Activated naive CD4-positive, alpha-beta T cell treated with anti-CD3 and anti-CD28 coated beads, Interleukin-2, amount 10 ng/mL, durations not matched to agents 7 days and 5 days (primary cell): ENCODE data around the gene SLC4A2.

Source experiments
- CTCF ChIA-PET: fragments of 350-600 bp; sonication (Branson Sonifier 250); formaldehyde crosslinking; loops from one replicate; lab custom pipeline; 2021; ENCODE audit warnings: antibody characterized with exemption; lab: Charles Lee
- DNase-seq: peaks from one replicate; pipeline ENCODE4 v3.0.0-alpha.2; 2020
- H3K27ac Mint-ChIP-seq: one replicate; pipeline ENCODE4 v1.8.0; 2021; ENCODE audit warnings: mild to moderate bottlenecking, moderate library complexity, mixed read lengths
- H3K27me3 Mint-ChIP-seq: one replicate; pipeline ENCODE4 v1.8.0; 2021; ENCODE audit warnings: mild to moderate bottlenecking, mixed read lengths
- H3K36me3 Mint-ChIP-seq: one replicate; pipeline ENCODE4 v1.8.0; 2021; ENCODE audit warnings: mixed read lengths
- H3K4me1 Mint-ChIP-seq: one replicate; pipeline ENCODE4 v1.8.0; 2021; ENCODE audit warnings: mixed read lengths
- H3K4me3 Mint-ChIP-seq: one replicate; pipeline ENCODE4 v1.8.0; 2021; ENCODE audit warnings: mild to moderate bottlenecking, moderate library complexity, mixed read lengths
- H3K9me3 Mint-ChIP-seq: one replicate; pipeline ENCODE4 v1.8.0; 2021; ENCODE audit warnings: mixed read lengths

The SLC4A2 gene

DNA sequence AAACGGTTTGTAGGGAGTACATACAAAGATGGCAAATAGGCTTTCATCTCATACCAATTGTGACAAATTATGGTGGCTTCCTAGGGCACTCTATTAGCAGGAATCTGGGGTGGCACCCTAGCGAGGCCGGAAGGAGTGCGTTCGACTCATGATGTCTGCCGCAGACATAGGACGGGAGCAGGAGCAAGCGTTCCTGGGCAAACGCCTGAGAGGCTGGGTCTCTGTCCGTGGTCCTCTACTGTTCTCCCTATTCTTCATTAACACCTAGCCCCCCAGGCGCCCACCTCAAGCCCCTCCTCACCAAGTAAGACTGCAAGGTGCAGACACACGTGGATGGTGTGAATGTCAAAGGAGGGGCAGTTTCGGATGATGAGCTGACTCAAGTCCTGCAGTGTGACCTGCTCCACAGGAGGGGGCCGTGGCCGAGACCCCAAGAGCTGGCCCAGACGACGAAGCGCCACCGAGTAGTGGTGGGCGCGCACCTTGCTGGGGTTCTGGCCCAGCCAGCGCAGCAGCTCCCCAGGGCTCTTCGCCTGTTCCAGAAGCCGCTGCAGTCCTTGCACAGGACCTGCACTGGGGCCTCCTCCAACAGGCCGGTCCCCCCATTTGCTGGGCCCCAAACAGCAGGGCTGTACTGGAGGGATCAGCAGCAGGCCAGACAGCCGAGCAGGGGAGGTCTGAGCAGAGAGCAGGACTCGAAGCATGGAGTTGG is 20.0 kb downstream of the SLC4A2 start:
- Mint-ChIP-seq H3K4me1 (peaks cover 42% of the 10 kb centered on the region), H3K9me3 (no peaks in the 10 kb centered on the region), H3K27me3 (peaks cover 5% of the 10 kb centered on the region), H3K36me3 (peaks cover 27% of the 10 kb centered on the region), H3K27ac (peak overlapping the region; percentile 87), H3K4me3 (peak overlapping the region; percentile 91)
- CTCF ChIA-PET: no interaction called here
- DNase-seq: no peak

- peak; percentile 50 for DNase-seq
- peaks cover 46% of the 10 kb centered on the region for H3K4me1 Mint-ChIP-seq
Measured at GRCh38 chr7:151080067-151080521, 20.7 kb downstream of the SLC4A2 start.

DNA sequence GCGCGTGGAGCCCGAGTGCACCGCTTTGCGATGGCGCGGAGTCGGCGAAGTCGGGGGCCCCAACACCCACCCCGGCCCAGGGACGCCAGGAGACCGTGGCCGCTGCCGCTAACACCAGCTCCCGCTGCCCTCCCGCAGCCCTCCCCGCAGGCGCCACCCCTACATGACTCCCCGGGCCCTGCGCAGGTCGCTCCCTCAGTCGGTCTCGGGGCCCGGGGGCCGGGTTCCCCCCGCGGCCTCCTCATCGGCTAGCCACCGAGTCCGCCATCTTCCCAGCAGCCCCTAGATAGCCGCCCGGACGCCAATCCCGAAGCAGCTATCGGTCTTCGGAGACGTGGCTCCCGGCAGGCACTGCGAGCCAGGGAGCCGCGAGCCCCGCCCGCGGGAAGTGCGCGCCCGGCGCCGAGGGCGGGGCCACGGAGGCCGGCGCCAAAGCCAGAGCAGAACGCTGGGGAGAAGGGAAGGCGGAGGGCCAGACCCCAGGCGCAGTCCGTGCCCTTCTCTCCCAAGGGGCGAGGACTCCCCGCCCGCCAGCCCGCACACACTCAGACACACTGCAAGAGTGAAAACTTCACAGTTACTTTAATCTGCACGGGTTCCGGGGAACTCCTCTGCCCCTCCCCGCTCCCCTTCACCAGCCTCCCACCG is 21.3 kb downstream of the SLC4A2 start, which contains the start of gene FASTK:
TSS of gene FASTK (minus strand) at position 288 of the 648 bp plus-strand sequence. CDS start at position 245, 43 bp downstream.
- Mint-ChIP-seq H3K27ac (peak within 1 kb of the TSS; percentile 87), H3K4me1 (peaks cover 52% of the 10 kb centered on the region), H3K36me3 (peaks cover 18% of the 10 kb centered on the region), H3K4me3 (peak within 1 kb of the TSS; percentile 91), H3K27me3 (peaks cover 18% of the 10 kb centered on the region), H3K9me3 (no peaks in the 10 kb centered on the region)
- CTCF ChIA-PET: no interaction called here
- DNase-seq: peak; percentile 93

More at GRCh38 chr7:151080067-151080521, 20.7 kb downstream of the SLC4A2 start:
- Mint-ChIP-seq H3K36me3 (peaks cover 24% of the 10 kb centered on the region), H3K4me3 (peak overlapping the region; percentile 91), H3K27me3 (peaks cover 13% of the 10 kb centered on the region), H3K9me3 (no peaks in the 10 kb centered on the region), H3K27ac (peak overlapping the region; percentile 87)
- CTCF ChIA-PET: no interaction called here

- CTCF ChIA-PET: no interaction called here
- H3K9me3 Mint-ChIP-seq: no peaks in the 10 kb centered on the region
- peaks cover 56% of the 10 kb centered on the region for H3K4me1 Mint-ChIP-seq
- peaks cover 14% of the 10 kb centered on the region for H3K36me3 Mint-ChIP-seq
- no peak for DNase-seq
- peaks cover 23% of the 10 kb centered on the region for H3K27me3 Mint-ChIP-seq
- H3K4me3 Mint-ChIP-seq: peak overlapping the region; percentile 91
- no peak overlapping the region for H3K27ac Mint-ChIP-seq
Measured at GRCh38 chr7:151081170-151082101, 22.0 kb downstream of the SLC4A2 start.

DNA sequence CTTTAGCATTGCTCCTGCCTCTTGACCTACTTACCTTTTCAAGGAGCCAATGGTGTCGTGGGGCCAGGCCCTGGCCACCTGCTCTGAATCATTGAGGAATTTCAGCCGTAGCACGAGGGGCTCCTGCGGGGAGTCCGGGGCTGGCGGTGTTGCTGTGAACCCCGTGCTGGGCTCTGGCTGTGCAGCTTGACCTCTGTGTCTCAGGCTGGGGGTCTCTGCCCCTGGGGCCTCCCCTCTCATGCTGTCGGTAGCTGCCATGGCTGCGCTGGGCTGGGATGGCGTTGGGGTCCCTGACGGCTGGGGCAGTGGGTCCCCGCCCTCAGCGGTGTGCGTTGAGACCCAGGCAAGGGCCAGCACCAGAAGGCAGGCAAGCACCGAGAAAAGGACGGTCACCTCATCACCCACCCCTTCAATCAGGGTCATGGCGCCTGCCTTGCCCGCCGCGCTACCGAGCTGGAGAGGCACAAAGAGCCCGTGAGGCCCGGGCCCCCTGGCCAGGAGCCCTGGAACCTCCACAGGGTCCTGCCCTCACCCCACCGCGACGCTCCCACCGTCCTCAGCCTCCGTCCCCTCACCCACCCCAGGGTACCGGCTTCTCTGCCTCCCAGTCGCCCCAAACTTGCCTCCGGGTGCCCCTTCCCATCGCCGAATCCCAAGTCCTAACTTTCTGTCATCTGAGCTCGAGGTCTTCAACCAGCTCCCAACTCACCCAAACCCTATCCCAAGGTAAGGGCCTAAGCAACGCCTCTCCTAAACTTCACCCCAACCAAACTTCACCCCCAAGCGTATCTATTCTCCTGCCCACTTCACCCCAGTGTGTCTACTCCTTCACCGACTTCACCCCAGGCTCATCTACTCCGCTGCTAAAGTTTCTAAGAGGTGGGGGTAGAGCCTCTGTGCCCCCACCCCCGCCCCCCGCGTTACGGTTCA is 23.0 kb downstream of the SLC4A2 start:
- Mint-ChIP-seq H3K27ac (peak overlapping the region; percentile 83), H3K27me3 (peaks cover 31% of the 10 kb centered on the region), H3K4me3 (peak overlapping the region; percentile 85), H3K9me3 (no peaks in the 10 kb centered on the region), H3K36me3 (peaks cover 13% of the 10 kb centered on the region), H3K4me1 (peaks cover 60% of the 10 kb centered on the region)
- no peak for DNase-seq
- CTCF ChIA-PET: interaction anchor here (0.8 to 1.1 kb wide), 2 partner anchors 14 to 64 kb away, joined by 3 to 4 read pairs; no protein-coding TSS in a partner anchor

DNA sequence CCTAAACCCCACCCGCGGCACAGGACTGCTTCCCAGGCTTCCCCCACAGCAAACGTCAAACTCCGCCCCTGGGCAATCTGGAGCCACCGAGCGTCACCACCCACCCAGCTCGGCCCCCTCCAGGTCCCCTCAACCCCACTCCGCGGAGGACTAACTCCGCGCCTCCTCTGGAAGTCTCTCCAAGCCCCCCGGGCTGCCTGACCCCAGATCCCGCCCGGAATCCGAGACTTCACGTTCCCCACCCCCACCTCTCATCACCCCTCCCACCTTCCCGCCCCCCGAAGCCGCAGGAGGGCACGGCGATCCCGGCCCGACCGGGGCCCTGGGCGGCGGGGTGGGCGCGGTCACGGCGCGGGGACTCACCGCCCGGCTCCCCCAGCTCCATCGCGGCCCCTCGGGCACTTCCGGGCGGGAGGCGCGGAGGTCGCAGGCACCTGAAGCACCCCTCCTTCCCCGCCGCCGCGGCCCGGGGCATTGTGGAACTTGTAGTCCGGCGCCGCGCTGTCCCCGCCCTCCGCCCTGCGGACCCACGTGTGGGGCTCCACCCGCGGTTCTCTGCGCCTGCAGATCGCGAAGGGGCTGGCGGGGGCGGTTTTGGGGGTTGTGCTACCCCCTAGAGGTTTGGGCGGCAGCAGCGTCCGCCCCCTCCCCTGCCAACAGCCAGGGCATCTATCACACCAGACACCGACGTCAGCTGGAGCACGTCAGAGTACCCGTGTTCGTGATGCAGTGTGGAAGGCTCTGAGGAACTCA is 23.9 kb downstream of the SLC4A2 start, which contains the start of gene TMUB1:
TSS of gene TMUB1 (minus strand) at position 423 of the 753 bp plus-strand sequence. CDS start 930 bp downstream, outside the sequence.
- no peaks in the 10 kb centered on the region for H3K9me3 Mint-ChIP-seq
- H3K27ac Mint-ChIP-seq: peak within 1 kb of the TSS; percentile 83
- peaks cover 10% of the 10 kb centered on the region for H3K36me3 Mint-ChIP-seq
- CTCF ChIA-PET: interaction anchor here (0.8 to 1.3 kb wide), 3 partner anchors 15 to 65 kb away, joined by 3 to 4 read pairs (median 4); no protein-coding TSS in a partner anchor
- H3K4me1 Mint-ChIP-seq: peaks cover 59% of the 10 kb centered on the region
- peak; percentile 92 for DNase-seq
- H3K27me3 Mint-ChIP-seq: peaks cover 39% of the 10 kb centered on the region
- peak within 1 kb of the TSS; percentile 85 for H3K4me3 Mint-ChIP-seq

GRCh38 chr7:151083824-151084160 is 24.4 kb downstream of the SLC4A2 start:
- Mint-ChIP-seq H3K36me3 (peaks cover 10% of the 10 kb centered on the region), H3K9me3 (no peaks in the 10 kb centered on the region), H3K27me3 (peaks cover 44% of the 10 kb centered on the region), H3K4me1 (peaks cover 57% of the 10 kb centered on the region), H3K27ac (peak overlapping the region; percentile 11), H3K4me3 (peak overlapping the region; percentile 85)
- DNase-seq: no peak
- CTCF ChIA-PET: interaction anchor here (1.3 kb wide), 1 partner anchor 65 kb away, joined by 4 read pairs; no protein-coding TSS in a partner anchor

DNA sequence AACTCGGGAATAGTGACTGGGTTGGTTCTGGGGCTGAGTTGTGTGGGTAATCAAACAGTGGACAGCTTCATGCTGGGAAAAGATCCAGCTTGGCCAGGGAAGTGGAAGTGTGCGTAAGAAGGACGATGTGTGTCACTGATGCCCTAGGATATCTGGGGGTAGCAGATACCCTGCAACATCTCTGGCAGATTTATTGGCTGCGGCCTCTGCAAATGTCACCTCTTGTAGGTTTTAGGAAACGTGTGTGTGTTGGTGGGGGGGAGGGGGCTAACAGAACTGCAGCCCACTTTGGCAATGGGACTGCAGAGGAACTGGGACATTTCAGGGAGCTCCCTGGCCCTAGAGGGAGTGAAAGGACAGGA is 25.9 kb downstream of the SLC4A2 start:
- Mint-ChIP-seq H3K27me3 (peaks cover 58% of the 10 kb centered on the region), H3K36me3 (peaks cover 6% of the 10 kb centered on the region), H3K4me3 (peak overlapping the region; percentile 82), H3K9me3 (no peaks in the 10 kb centered on the region), H3K27ac (peak overlapping the region; percentile 34), H3K4me1 (peaks cover 48% of the 10 kb centered on the region)
- CTCF ChIA-PET: interaction anchor here (1.0 to 1.7 kb wide), 3 partner anchors 10 to 30 kb away, joined by 3 to 4 read pairs (median 4); no protein-coding TSS in a partner anchor
- no peak for DNase-seq

DNA sequence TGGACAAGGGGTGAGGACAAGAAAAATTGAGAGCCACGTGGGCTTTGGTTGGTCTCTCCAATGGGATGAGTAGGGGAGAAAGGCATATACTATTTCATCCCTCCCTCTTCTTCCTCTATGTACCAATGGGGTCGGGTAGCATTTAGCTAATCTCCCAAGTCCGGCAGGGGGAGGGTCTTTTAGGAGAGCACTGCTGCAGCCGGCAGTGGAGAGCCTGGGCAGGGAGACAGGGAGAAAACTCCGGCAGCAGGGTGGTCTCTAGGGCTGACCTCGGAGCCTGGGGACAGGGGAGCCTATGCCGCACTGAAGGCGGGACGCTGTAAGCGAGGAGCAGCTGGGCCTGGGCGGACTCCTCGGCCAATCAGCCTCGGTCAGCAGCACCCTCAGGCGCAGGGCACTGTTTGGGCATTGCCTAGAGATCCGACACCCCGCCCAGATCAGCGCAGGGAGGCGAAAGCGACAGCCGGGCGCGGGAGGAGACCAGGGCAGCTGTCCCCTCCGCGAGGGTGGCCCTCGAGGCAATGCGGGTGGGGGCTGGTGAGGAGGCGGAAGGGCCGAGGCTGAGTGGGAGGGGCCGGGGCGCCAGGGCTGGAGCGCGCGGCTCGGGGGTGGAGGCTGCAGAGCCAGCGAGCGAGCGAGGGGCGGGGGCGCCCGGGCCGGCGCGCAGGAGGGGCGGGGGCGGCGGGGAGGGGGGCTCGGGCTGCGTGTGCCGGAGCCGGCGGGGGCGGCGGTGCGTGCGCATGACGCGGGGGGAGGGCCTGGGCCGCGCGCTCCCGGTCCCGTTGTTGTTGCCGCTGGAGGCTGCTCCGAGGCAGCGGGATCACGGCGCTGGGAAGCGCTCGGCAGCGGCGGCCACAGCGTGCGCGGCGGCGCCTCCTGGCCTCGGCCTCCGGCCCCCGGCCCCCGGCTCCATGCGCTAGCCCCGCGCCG is 26.6 kb downstream of the SLC4A2 start, which contains the start of gene AGAP3:
TSS of gene AGAP3 (plus strand) at position 785 of the 930 bp plus-strand sequence. CDS start 267 bp downstream, outside the sequence.
- peak; percentile 76 for DNase-seq
- peak within 1 kb of the TSS; percentile 83 for H3K27ac Mint-ChIP-seq
- peak within 1 kb of the TSS; percentile 89 for H3K4me3 Mint-ChIP-seq
- peaks cover 5% of the 10 kb centered on the region for H3K36me3 Mint-ChIP-seq
- H3K9me3 Mint-ChIP-seq: no peaks in the 10 kb centered on the region
- H3K4me1 Mint-ChIP-seq: peaks cover 48% of the 10 kb centered on the region
- CTCF ChIA-PET: interaction anchor here (1.2 to 1.7 kb wide), 2 partner anchors 25 to 31 kb away, joined by 4 read pairs; no protein-coding TSS in a partner anchor
- H3K27me3 Mint-ChIP-seq: peaks cover 60% of the 10 kb centered on the region

DNA sequence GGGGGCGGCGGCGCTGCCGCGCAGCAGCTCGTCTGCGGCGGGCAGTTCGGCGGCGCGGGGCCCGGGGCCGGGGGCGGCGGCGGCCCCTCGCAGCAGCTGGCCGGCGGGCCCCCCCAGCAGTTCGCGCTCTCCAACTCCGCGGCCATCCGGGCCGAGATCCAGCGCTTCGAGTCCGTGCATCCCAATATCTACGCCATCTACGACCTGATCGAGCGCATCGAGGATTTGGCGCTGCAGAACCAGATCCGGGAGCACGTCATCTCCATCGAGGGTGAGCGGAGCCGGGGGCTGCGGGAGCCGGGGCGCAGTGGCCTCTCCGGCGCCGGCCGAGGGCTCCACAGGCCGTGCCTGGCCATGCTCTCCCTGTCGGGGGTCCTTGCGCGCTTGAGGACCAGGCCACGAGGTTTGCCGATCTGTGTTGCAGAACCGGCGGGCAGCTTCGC is 27.4 kb downstream of the SLC4A2 start:
- Mint-ChIP-seq H3K4me1 (peaks cover 43% of the 10 kb centered on the region), H3K27ac (peak overlapping the region; percentile 83), H3K36me3 (peaks cover 5% of the 10 kb centered on the region), H3K27me3 (peaks cover 66% of the 10 kb centered on the region), H3K4me3 (peak overlapping the region; percentile 89), H3K9me3 (no peaks in the 10 kb centered on the region)
- peak; percentile 53 for DNase-seq
- CTCF ChIA-PET: no interaction called here
